IPS-18c (cell line): ENCODE results near the gene SLC5A1.
"Not testable (repeated sequence)": the region's sequence is repeated elsewhere in the genome, so short reads cannot be mapped to it uniquely, and the experiment has no call there.

ENCODE experiments used
- H3K4me3 ChIP-seq: 2 replicates; pipeline ENCODE4 v1.7.0; 2013; ENCODE audit warnings: low read depth, mild to moderate bottlenecking, low read length, moderate library complexity; ENCODE audit not compliant: insufficient read depth
- H3K9me3 ChIP-seq: one replicate; pipeline ENCODE4 v1.6.1; 2013; ENCODE audit warnings: mild to moderate bottlenecking, low read length, moderate library complexity; ENCODE audit not compliant: control insufficient read depth, insufficient read depth

The SLC5A1 gene

GRCh38 chr22:32122899-32123298, 79.8 kb downstream of the SLC5A1 start:
- H3K4me3 ChIP-seq = no peak overlapping the region
- H3K9me3 ChIP-seq = no peaks in the 10 kb centered on the region

- Histone ChIP-seq H3K4me3 (no peak overlapping the region), H3K9me3 (no peaks in the 10 kb centered on the region)
These were observed 80.6 kb downstream of the SLC5A1 start for GRCh38 chr22:32123657-32124056.

- H3K9me3 ChIP-seq = no peaks in the 10 kb centered on the region
- no peak overlapping the region for H3K4me3 ChIP-seq
These were observed 84.8 kb downstream of the SLC5A1 start for GRCh38 chr22:32127904-32128303.

GRCh38 chr22:32130464-32130863, 87.4 kb downstream of the SLC5A1 start:
- Histone ChIP-seq H3K4me3 (no peak overlapping the region), H3K9me3 (no peaks in the 10 kb centered on the region)

- H3K4me3 ChIP-seq = no peak overlapping the region
- no peaks in the 10 kb centered on the region for H3K9me3 ChIP-seq
These were observed 89.1 kb downstream of the SLC5A1 start for GRCh38 chr22:32132126-32132525.

- Histone ChIP-seq H3K9me3 (no peaks in the 10 kb centered on the region), H3K4me3 (no peak overlapping the region)
These were observed 89.7 kb downstream of the SLC5A1 start for GRCh38 chr22:32132783-32133182.

- not testable (repeated sequence) for H3K4me3 ChIP-seq, H3K9me3 ChIP-seq
These were observed 91.7 kb downstream of the SLC5A1 start for GRCh38 chr22:32134796-32135195.

GRCh38 chr22:32135958-32136357, 92.9 kb downstream of the SLC5A1 start:
- H3K4me3 ChIP-seq, H3K9me3 ChIP-seq: not testable (repeated sequence)

- not testable (repeated sequence) for H3K9me3 ChIP-seq, H3K4me3 ChIP-seq
These were observed 93.8 kb downstream of the SLC5A1 start for GRCh38 chr22:32136881-32137280.

GRCh38 chr22:32137731-32138324, 94.8 kb downstream of the SLC5A1 start:
- not testable (repeated sequence) for H3K9me3 ChIP-seq, H3K4me3 ChIP-seq

GRCh38 chr22:32138576-32138975, 95.5 kb downstream of the SLC5A1 start:
- not testable (repeated sequence) for H3K9me3 ChIP-seq, H3K4me3 ChIP-seq

GRCh38 chr22:32140688-32141087, 97.6 kb downstream of the SLC5A1 start:
- not testable (repeated sequence) for H3K4me3 ChIP-seq, H3K9me3 ChIP-seq

GRCh38 chr22:32142600-32142999, 99.5 kb downstream of the SLC5A1 start:
- Histone ChIP-seq H3K4me3 (no peak overlapping the region), H3K9me3 (no peaks in the 10 kb centered on the region)

- Histone ChIP-seq H3K4me3 (no peak overlapping the region), H3K9me3 (no peaks in the 10 kb centered on the region)
These were observed 101.6 kb downstream of the SLC5A1 start for GRCh38 chr22:32144496-32145274.

GRCh38 chr22:32147128-32147527, 104.1 kb downstream of the SLC5A1 start:
- not testable (repeated sequence) for H3K4me3 ChIP-seq

GRCh38 chr22:32148372-32148771, 105.3 kb downstream of the SLC5A1 start:
- not testable (repeated sequence) for H3K9me3 ChIP-seq, H3K4me3 ChIP-seq

More at GRCh38 chr22:32147128-32147527, 104.1 kb downstream of the SLC5A1 start:
- not testable (repeated sequence) for H3K9me3 ChIP-seq

- not testable (repeated sequence) for H3K4me3 ChIP-seq, H3K9me3 ChIP-seq
These were observed 107.6 kb downstream of the SLC5A1 start for GRCh38 chr22:32150647-32151046.

- H3K4me3 ChIP-seq, H3K9me3 ChIP-seq: not testable (repeated sequence)
These were observed 108.6 kb downstream of the SLC5A1 start for GRCh38 chr22:32151641-32152040.

GRCh38 chr22:32154727-32155126, 111.7 kb downstream of the SLC5A1 start:
- H3K9me3 ChIP-seq, H3K4me3 ChIP-seq: not testable (repeated sequence)
